H9 (cell line): ENCODE data around the gene PLXNC1. TPM values are rescaled to one million over a fixed set of nuclear protein-coding genes. Genes with fewer than 3 reads are reported as not detected.

ENCODE experiments used
- DNase-seq: peaks from one replicate; pipeline ENCODE4 v3.0.0-alpha.2; 2017
- H2AFZ ChIP-seq: one replicate; pipeline ENCODE4 v1.6.1; 2013; ENCODE audit warnings: mild to moderate bottlenecking, low read length, control low read depth, moderate library complexity
- H2AK5ac ChIP-seq: 2 replicates; pipeline ENCODE4 v1.6.1; 2013; ENCODE audit warnings: low read length, control low read depth, mixed read lengths; ENCODE audit not compliant: insufficient read length
- H2BK120ac ChIP-seq: one replicate; pipeline ENCODE4 v1.6.1; 2013; ENCODE audit warnings: low read depth, mild to moderate bottlenecking, low read length, control low read depth, inconsistent platforms; ENCODE audit not compliant: poor library complexity, severe bottlenecking
- H2BK12ac ChIP-seq: 2 replicates; pipeline ENCODE4 v1.6.1; 2013; ENCODE audit warnings: low read length, control low read depth, mixed read lengths, low read depth; ENCODE audit not compliant: insufficient read length
- H2BK15ac ChIP-seq: 2 replicates; pipeline ENCODE4 v1.6.1; 2013; ENCODE audit warnings: low read depth, low read length, control low read depth
- H2BK20ac ChIP-seq: one replicate; pipeline ENCODE4 v1.6.1; 2013; ENCODE audit warnings: low read depth, mild to moderate bottlenecking, low read length, control low read depth, inconsistent platforms; ENCODE audit not compliant: poor library complexity, severe bottlenecking
- H2BK5ac ChIP-seq: 2 replicates; pipeline ENCODE4 v1.6.1; 2013; ENCODE audit warnings: low read length, control low read depth, mixed read lengths; ENCODE audit not compliant: insufficient read length
- H3K14ac ChIP-seq: 2 replicates; pipeline ENCODE4 v1.6.1; 2013; ENCODE audit warnings: low read length, control low read depth; ENCODE audit not compliant: insufficient read depth
- H3K18ac ChIP-seq: 2 replicates; pipeline ENCODE4 v1.6.1; 2013; ENCODE audit warnings: low read depth, mild to moderate bottlenecking, mixed read lengths, low read length, control low read depth; ENCODE audit not compliant: insufficient read length
- H3K23ac ChIP-seq: 2 replicates; pipeline ENCODE4 v1.6.1; 2013; ENCODE audit warnings: low read length, control low read depth, mixed read lengths, low read depth; ENCODE audit not compliant: insufficient read length
- H3K23me2 ChIP-seq: 2 replicates; pipeline ENCODE4 v1.6.1; 2013; ENCODE audit warnings: low read depth, mild to moderate bottlenecking, mixed read lengths, low read length, control low read depth; ENCODE audit not compliant: insufficient read length, poor library complexity, severe bottlenecking
- H3K27ac ChIP-seq: 2 replicates; pipeline ENCODE4 v1.5.1; 2013; ENCODE audit warnings: low read length, control low read depth, mixed read lengths, low read depth; ENCODE audit not compliant: insufficient read length
- H3K27me3 ChIP-seq: 2 replicates; pipeline ENCODE4 v1.6.1; 2013; ENCODE audit warnings: low read length, control low read depth, inconsistent platforms; ENCODE audit not compliant: insufficient read depth
- H3K4ac ChIP-seq: 2 replicates; pipeline ENCODE4 v1.6.1; 2013; ENCODE audit warnings: low read depth, mild to moderate bottlenecking, control low read depth, inconsistent platforms, low read length, moderate library complexity
- H3K4me1 ChIP-seq: 2 replicates; pipeline ENCODE4 v1.6.1; 2013; ENCODE audit warnings: low read length, control low read depth, inconsistent platforms; ENCODE audit not compliant: insufficient read depth
- H3K4me2 ChIP-seq: 2 replicates; pipeline ENCODE4 v1.6.1; 2013; ENCODE audit warnings: low read length, control low read depth, mixed read lengths; ENCODE audit not compliant: insufficient read length, insufficient read depth
- H3K56ac ChIP-seq: 2 replicates; pipeline ENCODE4 v1.6.1; 2013; ENCODE audit warnings: low read depth, mild to moderate bottlenecking, mixed read lengths, low read length, control low read depth; ENCODE audit not compliant: insufficient read length
- H3K79me1 ChIP-seq: 2 replicates; pipeline ENCODE4 v1.6.1; 2013; ENCODE audit warnings: low read depth, mild to moderate bottlenecking, moderate library complexity, low read length, control low read depth, inconsistent platforms; ENCODE audit not compliant: insufficient read depth, poor library complexity, severe bottlenecking
- H3K79me2 ChIP-seq: 2 replicates; pipeline ENCODE4 v1.6.1; 2013; ENCODE audit warnings: low read length, control low read depth, inconsistent platforms; ENCODE audit not compliant: insufficient read depth
- H3K9ac ChIP-seq: 2 replicates; pipeline ENCODE4 v1.6.1; 2013; ENCODE audit warnings: low read length, control low read depth, mixed read lengths; ENCODE audit not compliant: insufficient read length; ENCODE audit errors: extremely low read depth
- H3K9me3 ChIP-seq: one replicate; pipeline ENCODE4 v1.6.1; 2013; ENCODE audit warnings: low read depth, low read length, inconsistent platforms; ENCODE audit not compliant: control insufficient read depth
- H3T11ph ChIP-seq: one replicate; pipeline ENCODE4 v1.6.1; 2013; ENCODE audit warnings: mild to moderate bottlenecking, low read length, control low read depth, inconsistent platforms
- H4K20me1 ChIP-seq: one replicate; pipeline ENCODE4 v1.6.1; 2013; ENCODE audit not compliant: control insufficient read depth, insufficient read length, insufficient read depth
- H4K5ac ChIP-seq: 2 replicates; pipeline ENCODE4 v1.6.1; 2013; ENCODE audit warnings: low read depth, mild to moderate bottlenecking, mixed read lengths, low read length, control low read depth; ENCODE audit not compliant: insufficient read length
- H4K8ac ChIP-seq: replicated peaks from 2 replicates; pipeline ENCODE4 v1.6.1; 2013; ENCODE audit warnings: low read length, control low read depth, mixed read lengths, low read depth; ENCODE audit not compliant: insufficient read length
- H4K91ac ChIP-seq: 2 replicates; pipeline ENCODE4 v1.6.1; 2013; ENCODE audit warnings: low read depth, mild to moderate bottlenecking, moderate library complexity, mixed read lengths, low read length, control low read depth; ENCODE audit not compliant: insufficient read length
- H3K27ac Mint-ChIP-seq, 3 experiments: 2 replicates in 2 of 3; 3 replicates in 1 of 3; pipeline ENCODE4 v1.8.0; 2020 to 2021; ENCODE audit warnings: mixed read lengths in 3 of 3, mild to moderate bottlenecking in 1 of 3, moderate library complexity in 1 of 3
- H3K27me3 Mint-ChIP-seq: 2 replicates; pipeline ENCODE4 v1.8.0; 2021; ENCODE audit warnings: low read depth, mild to moderate bottlenecking, moderate library complexity, mixed read lengths
- H3K36me3 Mint-ChIP-seq, 3 experiments: 2 replicates in 2 of 3; 3 replicates in 1 of 3; pipeline ENCODE4 v1.8.0; 2020 to 2021; ENCODE audit warnings: low read depth in 3 of 3, mixed read lengths in 3 of 3; ENCODE audit not compliant: insufficient read depth in 1 of 3
- H3K4me1 Mint-ChIP-seq, 2 experiments: 2 replicates each; pipeline ENCODE4 v1.8.0; 2020; ENCODE audit warnings: mixed read lengths in 2 of 2
- H3K4me3 Mint-ChIP-seq, 2 experiments: 2 replicates in 1 of 2; 3 replicates in 1 of 2; pipeline ENCODE4 v1.8.0; 2020 to 2021; ENCODE audit warnings: mild to moderate bottlenecking in 2 of 2, mixed read lengths in 2 of 2, moderate library complexity in 1 of 2
- H3K9me3 Mint-ChIP-seq, 2 experiments: 2 replicates in 1 of 2; 3 replicates in 1 of 2; pipeline ENCODE4 v1.8.0; 2020; ENCODE audit warnings: mild to moderate bottlenecking in 2 of 2, mixed read lengths in 2 of 2, moderate library complexity in 1 of 2
- WGBS: extraction: QIAGEN DNeasy Blood & Tissue Kit; methylation state at CpG from one replicate; pipeline ENCODE4 v1.1.7; 2013; ENCODE audit warnings: missing lambda C conversion rate, low lambda C conversion rate, mixed read lengths; ENCODE audit not compliant: insufficient read length; ENCODE audit errors: extremely low coverage; 5-methylcytosine and 5-hydroxymethylcytosine counted together
- total RNA-seq: library from RNA; stranded (reverse); gene quantifications from 2 replicates; pipeline ENCODE4 v1.2.1, GENCODE V29; 2021
- TF ChIP-seq, protein P1 (sequence below): fragments of 200-600 bp; sonication (generic); conservative IDR thresholded peaks from 3 replicates; pipeline ENCODE4 v1.8.0; 2021; ENCODE audit warnings: antibody characterized with exemption, mild to moderate bottlenecking

The PLXNC1 gene
- total RNA-seq, 1 experiment from 2014 or later = 1.2 TPM

GRCh38 chr12:94235848-94236247 lies 87.5 kb downstream of the PLXNC1 start:
- WGBS = no CpG with 5 or more reads among the region's 3 CpGs
- H3K4me3 Mint-ChIP-seq = no peak overlapping the region
- H3K4ac ChIP-seq = no peak overlapping the region

More at GRCh38 chr12:94235848-94236247, 87.5 kb downstream of the PLXNC1 start:
- H4K91ac ChIP-seq = no peak overlapping the region
- no peak overlapping the region for H3T11ph ChIP-seq
- Mint-ChIP-seq H3K27ac (no peak overlapping the region), H3K9me3 (no peaks in the 10 kb centered on the region), H3K36me3 (no peaks in the 10 kb centered on the region), H3K27me3 (no peaks in the 10 kb centered on the region; the same call in none of the 2 replicates), H3K4me1 (peaks cover 0 to 10% of the 10 kb centered on the region in 2 experiments; a peak in 3 of 4 replicates)
- H4K8ac ChIP-seq = no peak overlapping the region
- H3K56ac ChIP-seq = no peak overlapping the region
- H4K20me1 ChIP-seq = no peaks in the 10 kb centered on the region
- no peak overlapping the region for H3K14ac ChIP-seq
- H3K79me1 ChIP-seq = no peaks in the 10 kb centered on the region
- no peaks in the 10 kb centered on the region for H3K79me2 ChIP-seq
- TF ChIP-seq, protein P1, sequence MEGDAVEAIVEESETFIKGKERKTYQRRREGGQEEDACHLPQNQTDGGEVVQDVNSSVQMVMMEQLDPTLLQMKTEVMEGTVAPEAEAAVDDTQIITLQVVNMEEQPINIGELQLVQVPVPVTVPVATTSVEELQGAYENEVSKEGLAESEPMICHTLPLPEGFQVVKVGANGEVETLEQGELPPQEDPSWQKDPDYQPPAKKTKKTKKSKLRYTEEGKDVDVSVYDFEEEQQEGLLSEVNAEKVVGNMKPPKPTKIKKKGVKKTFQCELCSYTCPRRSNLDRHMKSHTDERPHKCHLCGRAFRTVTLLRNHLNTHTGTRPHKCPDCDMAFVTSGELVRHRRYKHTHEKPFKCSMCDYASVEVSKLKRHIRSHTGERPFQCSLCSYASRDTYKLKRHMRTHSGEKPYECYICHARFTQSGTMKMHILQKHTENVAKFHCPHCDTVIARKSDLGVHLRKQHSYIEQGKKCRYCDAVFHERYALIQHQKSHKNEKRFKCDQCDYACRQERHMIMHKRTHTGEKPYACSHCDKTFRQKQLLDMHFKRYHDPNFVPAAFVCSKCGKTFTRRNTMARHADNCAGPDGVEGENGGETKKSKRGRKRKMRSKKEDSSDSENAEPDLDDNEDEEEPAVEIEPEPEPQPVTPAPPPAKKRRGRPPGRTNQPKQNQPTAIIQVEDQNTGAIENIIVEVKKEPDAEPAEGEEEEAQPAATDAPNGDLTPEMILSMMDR = no peak
- H2BK20ac ChIP-seq = no peak overlapping the region
- no peak overlapping the region for H2BK15ac ChIP-seq
- H3K27me3 ChIP-seq = no peaks in the 10 kb centered on the region
- no peak overlapping the region for H2BK5ac ChIP-seq
- no peak for DNase-seq
- no peak overlapping the region for H3K18ac ChIP-seq
- no peak overlapping the region for H3K27ac ChIP-seq
- no peaks in the 10 kb centered on the region for H3K4me1 ChIP-seq
- no peak overlapping the region for H3K9ac ChIP-seq
- no peak overlapping the region for H3K23ac ChIP-seq
- H2BK12ac ChIP-seq = no peak overlapping the region
- H3K4me2 ChIP-seq = no peak overlapping the region
- H2AK5ac ChIP-seq = no peak overlapping the region
- H3K23me2 ChIP-seq = no peaks in the 10 kb centered on the region
- H2BK120ac ChIP-seq = no peak overlapping the region
- H4K5ac ChIP-seq = no peak overlapping the region
- no peak overlapping the region for H2AFZ ChIP-seq
- H3K9me3 ChIP-seq = no peaks in the 10 kb centered on the region
